ENCODE results near the gene INPP5A. TPM values are rescaled to one million over a fixed set of nuclear protein-coding genes. Genes with fewer than 3 reads are reported as not detected.

Gene INPP5A
- total RNA-seq, 1 donor from 2014 or later = 41.0 TPM

GRCh38 chr10:132761395-132762060 is 223.9 kb downstream of the INPP5A start:
- H3K4me1 Mint-ChIP-seq = no peaks in the 10 kb centered on the region
- TF ChIP-seq CTCF (IDR thresholded peaks at IDR 0.05; ENCODE audit: unreplicated experiment) = no peak
- H3K27me3 Mint-ChIP-seq (ENCODE audit: low read depth) = no peaks in the 10 kb centered on the region

GRCh38 chr10:132762267-132762666 is 224.7 kb downstream of the INPP5A start:
- peaks cover 9% of the 10 kb centered on the region for H3K9me3 Mint-ChIP-seq
- no peak for TF ChIP-seq CTCF (IDR thresholded peaks at IDR 0.05; ENCODE audit: unreplicated experiment)
- no peaks in the 10 kb centered on the region for H3K4me1 Mint-ChIP-seq
- no peaks in the 10 kb centered on the region for H3K27me3 Mint-ChIP-seq (ENCODE audit: low read depth)
- no peak for DNase-seq (ENCODE audit: low spot score in 2 of 2, unreplicated experiment in 2 of 2)
- no peak overlapping the region for H3K4me3 Mint-ChIP-seq
- no peak overlapping the region for H3K27ac Mint-ChIP-seq
- H3K36me3 Mint-ChIP-seq = peaks cover 33% of the 10 kb centered on the region

More at GRCh38 chr10:132761395-132762060, 223.9 kb downstream of the INPP5A start:
- H3K27ac Mint-ChIP-seq = no peak overlapping the region
- DNase-seq (ENCODE audit: low spot score in 2 of 2, unreplicated experiment in 2 of 2) = no peak
- H3K36me3 Mint-ChIP-seq = peaks cover 36% of the 10 kb centered on the region
- peaks cover 9% of the 10 kb centered on the region for H3K9me3 Mint-ChIP-seq
- no peak overlapping the region for H3K4me3 Mint-ChIP-seq

- no peak for TF ChIP-seq CTCF (IDR thresholded peaks at IDR 0.05; ENCODE audit: unreplicated experiment)
- no peak for DNase-seq (ENCODE audit: low spot score in 2 of 2, unreplicated experiment in 2 of 2)
- Mint-ChIP-seq H3K27me3 (ENCODE audit: low read depth) (no peaks in the 10 kb centered on the region), H3K36me3 (peaks cover 43% of the 10 kb centered on the region), H3K4me1 (no peaks in the 10 kb centered on the region), H3K9me3 (peaks cover 9% of the 10 kb centered on the region), H3K4me3 (no peak overlapping the region), H3K27ac (no peak overlapping the region)
Measured at GRCh38 chr10:132763545-132763944, 226.0 kb downstream of the INPP5A start.

- no peaks in the 10 kb centered on the region for H3K27me3 Mint-ChIP-seq (ENCODE audit: low read depth)
- DNase-seq (ENCODE audit: low spot score in 2 of 2, unreplicated experiment in 2 of 2) = no peak
- peaks cover 48% of the 10 kb centered on the region for H3K36me3 Mint-ChIP-seq
- no peak for TF ChIP-seq CTCF (IDR thresholded peaks at IDR 0.05; ENCODE audit: unreplicated experiment)
- H3K9me3 Mint-ChIP-seq = peaks cover 9% of the 10 kb centered on the region
- no peaks in the 10 kb centered on the region for H3K4me1 Mint-ChIP-seq
- H3K27ac Mint-ChIP-seq = no peak overlapping the region
- no peak overlapping the region for H3K4me3 Mint-ChIP-seq
Measured at GRCh38 chr10:132764108-132764507, 226.5 kb downstream of the INPP5A start.

- H3K9me3 Mint-ChIP-seq = peaks cover 9% of the 10 kb centered on the region
- H3K27ac Mint-ChIP-seq = no peak overlapping the region
- no peaks in the 10 kb centered on the region for H3K4me1 Mint-ChIP-seq
- no peak for TF ChIP-seq CTCF (IDR thresholded peaks at IDR 0.05; ENCODE audit: unreplicated experiment)
- no peaks in the 10 kb centered on the region for H3K27me3 Mint-ChIP-seq (ENCODE audit: low read depth)
- no peak overlapping the region for H3K4me3 Mint-ChIP-seq
- H3K36me3 Mint-ChIP-seq = peaks cover 50% of the 10 kb centered on the region
- DNase-seq (ENCODE audit: low spot score in 2 of 2, unreplicated experiment in 2 of 2) = no peak
Measured at GRCh38 chr10:132765435-132765834, 227.8 kb downstream of the INPP5A start.

Measured in mesothelial cell of epicardium (in vitro differentiated cells).